Measurements from ENCODE around the gene NECAB3. TPM values are rescaled to one million over a fixed set of nuclear protein-coding genes. Genes with fewer than 3 reads are reported as not detected.

Gene NECAB3
- total RNA-seq, 2 donors from 2014 or later: 77.2 to 92.3 TPM

DNA sequence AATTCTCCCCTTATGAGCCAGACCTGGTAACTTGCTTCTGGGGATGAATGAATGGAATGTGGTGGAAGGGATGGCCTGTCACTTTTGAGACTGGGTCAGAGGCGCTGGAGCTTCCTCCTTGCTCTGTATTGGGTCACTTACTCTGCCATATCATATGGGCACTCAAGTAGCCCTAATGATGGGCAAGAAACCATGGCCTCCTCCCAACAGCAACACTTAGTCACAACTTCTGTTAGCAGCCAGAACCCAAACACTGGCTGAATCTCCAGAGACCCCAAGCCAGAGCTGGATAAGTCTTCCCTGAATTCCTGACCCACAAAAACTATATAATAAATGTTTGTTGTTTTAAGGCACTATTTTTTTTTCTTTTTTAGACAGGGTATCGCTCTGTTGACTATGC lies 6.5 kb upstream of the NECAB3 start:
- H3K4me3 ChIP-seq (ENCODE audit: low read length): no peak overlapping the region
- no peaks in the 10 kb centered on the region for H3K4me1 ChIP-seq (ENCODE audit: control insufficient read depth, insufficient read depth, low read length)
- TF ChIP-seq, protein P1, sequence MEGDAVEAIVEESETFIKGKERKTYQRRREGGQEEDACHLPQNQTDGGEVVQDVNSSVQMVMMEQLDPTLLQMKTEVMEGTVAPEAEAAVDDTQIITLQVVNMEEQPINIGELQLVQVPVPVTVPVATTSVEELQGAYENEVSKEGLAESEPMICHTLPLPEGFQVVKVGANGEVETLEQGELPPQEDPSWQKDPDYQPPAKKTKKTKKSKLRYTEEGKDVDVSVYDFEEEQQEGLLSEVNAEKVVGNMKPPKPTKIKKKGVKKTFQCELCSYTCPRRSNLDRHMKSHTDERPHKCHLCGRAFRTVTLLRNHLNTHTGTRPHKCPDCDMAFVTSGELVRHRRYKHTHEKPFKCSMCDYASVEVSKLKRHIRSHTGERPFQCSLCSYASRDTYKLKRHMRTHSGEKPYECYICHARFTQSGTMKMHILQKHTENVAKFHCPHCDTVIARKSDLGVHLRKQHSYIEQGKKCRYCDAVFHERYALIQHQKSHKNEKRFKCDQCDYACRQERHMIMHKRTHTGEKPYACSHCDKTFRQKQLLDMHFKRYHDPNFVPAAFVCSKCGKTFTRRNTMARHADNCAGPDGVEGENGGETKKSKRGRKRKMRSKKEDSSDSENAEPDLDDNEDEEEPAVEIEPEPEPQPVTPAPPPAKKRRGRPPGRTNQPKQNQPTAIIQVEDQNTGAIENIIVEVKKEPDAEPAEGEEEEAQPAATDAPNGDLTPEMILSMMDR (conservative IDR thresholded peaks at IDR 0.05): no peak
- Mint-ChIP-seq H3K36me3 (ENCODE audit: low read depth) (peaks cover 35% of the 10 kb centered on the region), H3K9me3 (no peaks in the 10 kb centered on the region), H3K27ac (no peak overlapping the region), H3K4me1 (peaks cover 18% of the 10 kb centered on the region), H3K4me3 (no peak overlapping the region), H3K27me3 (ENCODE audit: insufficient read depth) (no peaks in the 10 kb centered on the region)
- no peak for DNase-seq
- no peaks in the 10 kb centered on the region for H3K27me3 ChIP-seq (ENCODE audit: control insufficient read depth, insufficient read depth, low read length, poor library complexity, severe bottlenecking)
- H3K36me3 ChIP-seq (ENCODE audit: control insufficient read depth, insufficient read depth, low read length): peaks cover 20% of the 10 kb centered on the region
- no peak overlapping the region for H3K9ac ChIP-seq (ENCODE audit: extremely low read depth, low read length, poor library complexity, severe bottlenecking)
- no peak overlapping the region for H3K27ac ChIP-seq (ENCODE audit: low read depth, low read length)
- H3K9me3 ChIP-seq (ENCODE audit: control insufficient read depth, low read length): no peaks in the 10 kb centered on the region
- WGBS, 2 experiments (ENCODE audit: insufficient coverage in 1 of 2, insufficient read length in 1 of 2): 89 to 100% methylated on average over 1 to 2 of the region's 2 CpGs

DNA sequence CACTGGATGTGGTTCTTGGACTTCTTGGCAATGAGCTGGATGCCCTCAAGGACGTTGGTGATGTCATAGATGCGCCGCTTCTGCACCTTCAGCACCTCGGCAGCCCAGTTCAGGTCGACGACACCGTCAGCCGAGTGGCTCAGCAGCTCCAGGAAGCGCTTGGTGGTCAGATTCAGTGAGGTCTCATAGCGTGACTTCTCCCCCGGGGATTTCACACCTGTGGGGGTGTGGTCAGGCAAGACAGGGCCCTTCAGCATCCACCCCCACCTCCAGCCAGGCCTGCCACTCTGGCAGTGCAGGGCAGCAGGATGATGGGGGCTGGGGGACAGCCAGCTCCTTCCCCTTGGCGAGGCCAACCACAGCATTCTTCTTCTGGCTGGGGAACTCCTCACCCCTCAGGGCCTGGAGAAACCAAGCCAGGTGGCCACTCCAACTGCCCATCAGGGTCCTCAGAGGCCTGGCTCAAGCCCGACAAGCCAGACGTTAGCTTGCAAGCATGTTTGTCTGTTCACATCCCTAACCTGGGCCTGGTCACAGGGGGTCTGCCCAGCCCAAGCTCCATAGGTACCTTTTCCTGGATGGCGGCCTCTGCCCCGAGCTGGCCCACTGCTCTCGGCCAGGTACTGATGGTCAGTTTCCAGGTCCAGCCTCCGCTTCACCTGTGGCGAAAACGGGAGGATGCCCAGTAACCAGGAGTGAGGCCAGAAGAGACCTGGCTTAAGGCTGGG lies 5.7 kb upstream of the NECAB3 start:
- Mint-ChIP-seq H3K4me3 (no peak overlapping the region), H3K36me3 (ENCODE audit: low read depth) (peaks cover 35% of the 10 kb centered on the region), H3K27ac (no peak overlapping the region), H3K9me3 (no peaks in the 10 kb centered on the region), H3K27me3 (ENCODE audit: insufficient read depth) (no peaks in the 10 kb centered on the region), H3K4me1 (peaks cover 19% of the 10 kb centered on the region)
- H3K27ac ChIP-seq (ENCODE audit: low read depth, low read length): no peak overlapping the region
- no peaks in the 10 kb centered on the region for H3K9me3 ChIP-seq (ENCODE audit: control insufficient read depth, low read length)
- H3K9ac ChIP-seq (ENCODE audit: extremely low read depth, low read length, poor library complexity, severe bottlenecking): no peak overlapping the region
- TF ChIP-seq, protein P1 (conservative IDR thresholded peaks at IDR 0.05): no peak
- no peaks in the 10 kb centered on the region for H3K4me1 ChIP-seq (ENCODE audit: control insufficient read depth, insufficient read depth, low read length)
- peaks cover 20% of the 10 kb centered on the region for H3K36me3 ChIP-seq (ENCODE audit: control insufficient read depth, insufficient read depth, low read length)
- 93 to 96% methylated on average over 13 to 20 of the region's 20 CpGs for WGBS, 2 experiments (ENCODE audit: insufficient coverage in 1 of 2, insufficient read length in 1 of 2)
- no peak for DNase-seq
- no peaks in the 10 kb centered on the region for H3K27me3 ChIP-seq (ENCODE audit: control insufficient read depth, insufficient read depth, low read length, poor library complexity, severe bottlenecking)
- H3K4me3 ChIP-seq (ENCODE audit: low read length): no peak overlapping the region

DNA sequence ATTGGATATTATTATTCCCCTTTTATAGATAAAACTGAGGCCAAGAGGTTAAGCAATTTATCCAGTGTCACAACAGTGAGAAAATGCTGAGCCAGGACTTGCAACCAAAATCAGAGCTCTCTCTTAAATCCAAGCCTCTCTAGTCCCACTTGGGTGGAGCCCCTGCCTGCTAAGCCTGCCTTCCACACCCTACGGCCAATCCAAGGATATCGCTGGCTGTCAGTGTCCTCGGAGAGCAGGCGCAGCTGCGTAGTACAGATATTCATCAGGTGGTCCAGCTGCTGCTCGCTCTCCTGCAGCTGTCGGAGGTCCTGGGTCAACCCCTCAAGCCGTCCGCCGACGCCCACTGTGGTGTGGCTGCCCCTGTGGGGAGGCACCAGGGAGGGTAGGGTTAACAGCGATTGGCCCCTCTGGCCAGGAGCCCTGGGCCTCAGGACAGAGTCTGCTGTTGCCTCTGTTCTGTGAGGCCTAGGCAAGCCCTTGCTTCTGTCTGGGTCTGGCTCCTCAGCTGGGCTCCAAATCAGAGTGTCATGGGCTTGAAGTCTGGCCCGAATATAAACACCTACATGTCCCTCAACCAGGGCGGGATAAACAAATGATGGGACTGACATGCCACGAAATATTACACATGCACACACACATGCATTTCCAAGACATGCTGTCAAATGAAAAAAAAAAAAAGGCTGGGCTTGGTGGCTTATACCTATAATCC lies 3.9 kb upstream of the NECAB3 start:
- WGBS, 2 experiments (ENCODE audit: insufficient coverage in 1 of 2, insufficient read length in 1 of 2): 90 to 93% methylated on average over 7 to 15 of the region's 15 CpGs
- H3K27me3 Mint-ChIP-seq (ENCODE audit: insufficient read depth): no peaks in the 10 kb centered on the region
- peaks cover 19% of the 10 kb centered on the region for H3K4me1 Mint-ChIP-seq
- Histone ChIP-seq H3K36me3 (ENCODE audit: control insufficient read depth, insufficient read depth, low read length) (peaks cover 20% of the 10 kb centered on the region), H3K4me3 (ENCODE audit: low read length) (no peak overlapping the region), H3K27me3 (ENCODE audit: control insufficient read depth, insufficient read depth, low read length, poor library complexity, severe bottlenecking) (no peaks in the 10 kb centered on the region), H3K9me3 (ENCODE audit: control insufficient read depth, low read length) (no peaks in the 10 kb centered on the region), H3K4me1 (ENCODE audit: control insufficient read depth, insufficient read depth, low read length) (peaks cover 4% of the 10 kb centered on the region), H3K27ac (ENCODE audit: low read depth, low read length) (no peak overlapping the region), H3K9ac (ENCODE audit: extremely low read depth, low read length, poor library complexity, severe bottlenecking) (no peak overlapping the region)
- peaks cover 35% of the 10 kb centered on the region for H3K36me3 Mint-ChIP-seq (ENCODE audit: low read depth)
- no peak overlapping the region for H3K27ac Mint-ChIP-seq
- DNase-seq: peak; percentile 41
- no peak overlapping the region for H3K4me3 Mint-ChIP-seq
- TF ChIP-seq, protein P1 (conservative IDR thresholded peaks at IDR 0.05): no peak
- H3K9me3 Mint-ChIP-seq: no peaks in the 10 kb centered on the region
